SH-SY5Y (cell line): Measurements from ENCODE around the gene CPZ.

Experiments
- GATA2 ChIP-seq: IDR thresholded peaks from 2 replicates; pipeline ENCODE4 v1.6.1; 2011; ENCODE audit warnings: mild to moderate bottlenecking, low read depth, low read length
- GATA3 ChIP-seq: IDR thresholded peaks from 2 replicates; pipeline ENCODE4 v1.6.1; 2011; ENCODE audit warnings: low read depth, mild to moderate bottlenecking, low read length, moderate library complexity

DNA sequence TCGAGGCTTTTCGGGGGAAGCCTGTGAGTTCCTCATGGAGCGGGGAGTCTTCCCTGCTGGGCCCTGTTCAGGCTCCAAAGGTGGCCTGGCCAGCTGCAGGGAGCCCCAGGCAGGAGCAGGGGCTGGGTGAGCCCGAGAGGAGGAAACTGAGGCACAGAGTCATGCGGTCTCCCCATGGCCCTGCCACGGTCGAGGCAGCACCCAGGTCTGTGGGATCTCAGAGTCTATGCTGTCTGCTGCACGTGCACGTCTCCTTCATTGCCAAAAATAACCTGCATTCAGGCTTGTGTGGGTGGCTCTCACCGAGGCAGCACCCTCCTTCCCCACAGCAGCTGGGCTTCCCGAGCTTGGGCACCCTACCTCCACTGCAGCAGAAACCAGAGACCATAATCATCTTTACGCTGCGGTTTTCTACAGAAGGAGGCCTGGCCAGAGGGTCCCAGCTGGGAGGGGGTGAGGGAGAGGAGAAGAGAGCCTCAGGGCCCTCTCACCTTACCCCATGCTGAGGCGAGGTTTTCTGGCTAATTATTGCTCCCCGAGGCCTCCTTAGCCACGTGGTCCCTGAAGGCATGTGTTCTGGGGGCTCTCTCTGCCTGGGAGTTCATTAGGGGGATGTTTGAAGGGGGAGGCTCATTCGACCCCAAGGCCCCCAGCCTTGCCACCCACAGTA is 64.3 kb downstream of the CPZ start:
- no peak for TF ChIP-seq GATA2
- no peak for TF ChIP-seq GATA3
